ENCODE results near the gene PCSK6.

PCSK6 gene

DNA sequence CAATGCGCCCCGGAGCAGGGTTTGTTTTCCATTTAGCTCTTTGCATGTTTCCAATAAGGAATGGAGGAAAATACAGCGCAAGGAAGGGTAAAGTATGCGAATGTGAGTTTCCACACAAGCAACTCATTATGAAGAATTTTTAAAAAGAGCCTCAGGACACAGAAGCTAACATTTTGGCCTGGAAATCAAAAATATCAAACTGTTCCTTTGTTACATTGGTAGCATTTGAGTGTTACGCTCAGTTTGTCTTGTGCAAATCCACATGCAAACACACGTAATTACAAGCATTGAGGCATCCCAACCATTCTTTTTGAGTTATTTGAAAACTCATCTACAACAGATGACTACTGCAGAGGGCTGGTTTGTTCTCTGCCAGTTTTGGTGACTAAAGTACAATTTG lies 101.5 kb downstream of the PCSK6 start:
- H3F3A ChIP-seq (ENCODE audit: control insufficient read depth, insufficient read depth): no peaks in the 10 kb centered on the region
- no peak overlapping the region for H3K4me3 ChIP-seq (ENCODE audit: low read length)
- no peak for TF ChIP-seq EZH2phosphoT487 (IDR thresholded peaks at IDR 0.05; ENCODE audit: borderline replicate concordance, low read length)
- TF ChIP-seq, protein P1, sequence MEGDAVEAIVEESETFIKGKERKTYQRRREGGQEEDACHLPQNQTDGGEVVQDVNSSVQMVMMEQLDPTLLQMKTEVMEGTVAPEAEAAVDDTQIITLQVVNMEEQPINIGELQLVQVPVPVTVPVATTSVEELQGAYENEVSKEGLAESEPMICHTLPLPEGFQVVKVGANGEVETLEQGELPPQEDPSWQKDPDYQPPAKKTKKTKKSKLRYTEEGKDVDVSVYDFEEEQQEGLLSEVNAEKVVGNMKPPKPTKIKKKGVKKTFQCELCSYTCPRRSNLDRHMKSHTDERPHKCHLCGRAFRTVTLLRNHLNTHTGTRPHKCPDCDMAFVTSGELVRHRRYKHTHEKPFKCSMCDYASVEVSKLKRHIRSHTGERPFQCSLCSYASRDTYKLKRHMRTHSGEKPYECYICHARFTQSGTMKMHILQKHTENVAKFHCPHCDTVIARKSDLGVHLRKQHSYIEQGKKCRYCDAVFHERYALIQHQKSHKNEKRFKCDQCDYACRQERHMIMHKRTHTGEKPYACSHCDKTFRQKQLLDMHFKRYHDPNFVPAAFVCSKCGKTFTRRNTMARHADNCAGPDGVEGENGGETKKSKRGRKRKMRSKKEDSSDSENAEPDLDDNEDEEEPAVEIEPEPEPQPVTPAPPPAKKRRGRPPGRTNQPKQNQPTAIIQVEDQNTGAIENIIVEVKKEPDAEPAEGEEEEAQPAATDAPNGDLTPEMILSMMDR (IDR thresholded peaks at IDR 0.05; ENCODE audit: low read depth, low read length, poor library complexity, severe bottlenecking): no peak

DNA sequence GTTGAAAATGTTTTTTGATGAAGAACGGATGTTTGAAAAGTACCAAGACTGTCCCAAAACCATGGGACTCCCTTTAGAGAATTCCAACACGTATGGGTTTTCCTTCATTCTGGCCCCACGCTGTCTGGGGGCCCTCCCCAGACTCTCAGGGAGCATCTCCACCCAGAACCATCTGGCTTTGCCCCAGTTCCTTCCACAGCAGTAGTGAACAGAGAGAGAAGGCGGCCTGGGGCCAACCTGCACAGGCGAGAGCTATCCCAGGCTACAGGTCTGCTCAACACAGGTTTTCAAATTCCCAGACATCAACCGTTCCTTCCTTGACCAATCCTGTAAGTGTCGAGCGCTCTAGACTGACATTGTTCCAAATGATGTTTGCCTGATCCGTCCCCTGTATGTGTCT lies 101.9 kb downstream of the PCSK6 start:
- Histone ChIP-seq H3K4me1 (ENCODE audit: control insufficient read depth, low read length) (0 out of 2 replicates have a peak, but pooled peaks cover 4% of the 10 kb centered on the region), H3K36me3 (ENCODE audit: control insufficient read depth, low read length) (no peaks in the 10 kb centered on the region), H3K27me3 (ENCODE audit: control insufficient read depth, low read length) (no peaks in the 10 kb centered on the region), H3K4me3 (ENCODE audit: low read length) (no peak overlapping the region), H3K27ac (ENCODE audit: low read depth, low read length) (no peak overlapping the region), H3F3A (ENCODE audit: control insufficient read depth, insufficient read depth) (no peaks in the 10 kb centered on the region), H3K4me2 (ENCODE audit: low read length) (no peak overlapping the region), H3K79me2 (ENCODE audit: control insufficient read depth, low read length) (no peaks in the 10 kb centered on the region), H3K9me3 (ENCODE audit: control insufficient read depth, insufficient read depth, low read length) (no peaks in the 10 kb centered on the region), H4K20me1 (ENCODE audit: control insufficient read depth, insufficient read depth, low read depth, low read length) (no peaks in the 10 kb centered on the region), H3K9me2 (replicated peaks; ENCODE audit: control insufficient read depth, low read length) (no peaks in the 10 kb centered on the region)
- TF ChIP-seq EZH2phosphoT487 (IDR thresholded peaks at IDR 0.05; ENCODE audit: borderline replicate concordance, low read length): no peak
- TF ChIP-seq, protein P1 (IDR thresholded peaks at IDR 0.05; ENCODE audit: low read depth, low read length, poor library complexity, severe bottlenecking): no peak

More for the DNA sequence above, 101.5 kb downstream of the PCSK6 start:
- Histone ChIP-seq H3K4me2 (ENCODE audit: low read length) (no peak overlapping the region), H3K9me3 (ENCODE audit: control insufficient read depth, insufficient read depth, low read length) (no peaks in the 10 kb centered on the region), H3K79me2 (ENCODE audit: control insufficient read depth, low read length) (no peaks in the 10 kb centered on the region), H3K27ac (ENCODE audit: low read depth, low read length) (no peak overlapping the region), H3K36me3 (ENCODE audit: control insufficient read depth, low read length) (no peaks in the 10 kb centered on the region), H3K9me2 (replicated peaks; ENCODE audit: control insufficient read depth, low read length) (no peaks in the 10 kb centered on the region), H4K20me1 (ENCODE audit: control insufficient read depth, insufficient read depth, low read depth, low read length) (no peaks in the 10 kb centered on the region), H3K4me1 (ENCODE audit: control insufficient read depth, low read length) (0 out of 2 replicates have a peak, but pooled peaks cover 4% of the 10 kb centered on the region), H3K27me3 (ENCODE audit: control insufficient read depth, low read length) (no peaks in the 10 kb centered on the region)

GRCh38 chr15:101386967-101387366 lies 102.5 kb downstream of the PCSK6 start:
- no peaks in the 10 kb centered on the region for H3K27me3 ChIP-seq (ENCODE audit: control insufficient read depth, low read length)
- no peak overlapping the region for H3K4me3 ChIP-seq (ENCODE audit: low read length)
- H3K27ac ChIP-seq (ENCODE audit: low read depth, low read length): no peak overlapping the region
- no peaks in the 10 kb centered on the region for H3K9me3 ChIP-seq (ENCODE audit: control insufficient read depth, insufficient read depth, low read length)
- H3K36me3 ChIP-seq (ENCODE audit: control insufficient read depth, low read length): no peaks in the 10 kb centered on the region
- TF ChIP-seq EZH2phosphoT487 (IDR thresholded peaks at IDR 0.05; ENCODE audit: borderline replicate concordance, low read length): no peak
- TF ChIP-seq, protein P1 (IDR thresholded peaks at IDR 0.05; ENCODE audit: low read depth, low read length, poor library complexity, severe bottlenecking): no peak
- no peaks in the 10 kb centered on the region for H3K79me2 ChIP-seq (ENCODE audit: control insufficient read depth, low read length)
- H3K9me2 ChIP-seq (replicated peaks; ENCODE audit: control insufficient read depth, low read length): no peaks in the 10 kb centered on the region
- 0 out of 2 replicates have a peak, but pooled peaks cover under 1% of the 10 kb centered on the region for H3K4me1 ChIP-seq (ENCODE audit: control insufficient read depth, low read length)
- no peaks in the 10 kb centered on the region for H4K20me1 ChIP-seq (ENCODE audit: control insufficient read depth, insufficient read depth, low read depth, low read length)
- H3K4me2 ChIP-seq (ENCODE audit: low read length): no peak overlapping the region
- no peaks in the 10 kb centered on the region for H3F3A ChIP-seq (ENCODE audit: control insufficient read depth, insufficient read depth)
